ENCODE results near the gene GP9.

Gene GP9

DNA sequence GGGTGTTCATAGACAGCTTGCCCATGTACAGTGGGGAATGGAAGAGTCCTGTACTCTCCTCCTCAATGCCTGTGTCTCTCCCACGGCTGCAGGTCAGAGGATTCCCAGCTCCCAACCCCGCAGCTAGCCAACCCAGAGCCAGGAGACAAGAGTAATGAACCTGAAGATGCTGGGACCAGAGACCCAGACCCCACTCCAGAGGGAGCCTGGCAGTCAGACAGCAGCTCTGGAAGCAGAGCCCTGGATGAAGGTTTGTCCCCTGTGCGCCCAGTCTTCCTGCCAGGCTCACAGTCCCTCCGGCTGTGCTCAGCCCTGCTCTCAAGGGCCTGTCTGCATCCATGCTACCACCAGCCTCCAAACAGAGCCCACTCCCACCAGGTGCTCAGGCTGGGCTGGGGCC, 30.0 kb upstream of the GP9 start:
- no peak for DNase-seq

GRCh38 chr3:129031476-129032215, 28.9 kb upstream of the GP9 start:
- DNase-seq: no peak

GRCh38 chr3:129032716-129033115, 27.9 kb upstream of the GP9 start:
- no peak for DNase-seq

- no peak for DNase-seq
Measured at GRCh38 chr3:129033151-129033550, 27.4 kb upstream of the GP9 start.

DNA sequence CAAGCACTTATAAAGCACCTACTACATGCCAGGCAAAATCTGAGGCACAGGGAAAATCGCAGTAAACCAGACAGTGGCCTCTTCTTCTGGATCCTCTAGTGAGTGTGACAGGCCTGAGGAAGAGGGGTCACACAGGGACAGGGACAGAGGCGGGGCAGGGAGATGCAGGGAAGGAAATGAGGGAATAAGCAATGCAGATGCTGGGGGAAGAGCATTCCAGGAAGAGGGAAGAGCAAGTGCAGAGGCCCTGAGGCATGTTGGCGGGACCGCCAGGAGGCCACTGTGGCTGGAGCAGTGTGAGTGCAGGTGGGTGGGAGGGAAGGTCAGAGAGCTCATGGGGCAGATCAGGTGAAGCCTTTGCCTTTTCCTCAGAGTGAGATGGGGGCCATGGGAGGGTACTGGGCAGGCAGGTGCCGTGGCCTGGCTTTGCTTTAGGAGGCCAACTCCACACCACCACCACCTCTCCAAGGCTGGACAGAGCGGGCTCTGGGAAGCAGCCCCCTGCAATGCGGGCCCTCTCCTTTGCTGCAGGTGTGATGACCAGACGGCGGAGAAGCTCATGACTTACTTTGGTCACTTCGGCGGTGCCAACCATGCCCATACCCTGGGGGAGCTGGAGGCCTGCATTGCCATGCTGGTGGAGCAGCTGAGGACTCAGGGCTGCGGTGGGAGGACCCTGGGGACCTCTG, 26.8 kb upstream of the GP9 start:
- no peak for DNase-seq

- DNase-seq: no peak
Measured at GRCh38 chr3:129034642-129035041, 25.9 kb upstream of the GP9 start.

GRCh38 chr3:129035360-129036221, 25.0 kb upstream of the GP9 start:
- no peak for DNase-seq

DNA sequence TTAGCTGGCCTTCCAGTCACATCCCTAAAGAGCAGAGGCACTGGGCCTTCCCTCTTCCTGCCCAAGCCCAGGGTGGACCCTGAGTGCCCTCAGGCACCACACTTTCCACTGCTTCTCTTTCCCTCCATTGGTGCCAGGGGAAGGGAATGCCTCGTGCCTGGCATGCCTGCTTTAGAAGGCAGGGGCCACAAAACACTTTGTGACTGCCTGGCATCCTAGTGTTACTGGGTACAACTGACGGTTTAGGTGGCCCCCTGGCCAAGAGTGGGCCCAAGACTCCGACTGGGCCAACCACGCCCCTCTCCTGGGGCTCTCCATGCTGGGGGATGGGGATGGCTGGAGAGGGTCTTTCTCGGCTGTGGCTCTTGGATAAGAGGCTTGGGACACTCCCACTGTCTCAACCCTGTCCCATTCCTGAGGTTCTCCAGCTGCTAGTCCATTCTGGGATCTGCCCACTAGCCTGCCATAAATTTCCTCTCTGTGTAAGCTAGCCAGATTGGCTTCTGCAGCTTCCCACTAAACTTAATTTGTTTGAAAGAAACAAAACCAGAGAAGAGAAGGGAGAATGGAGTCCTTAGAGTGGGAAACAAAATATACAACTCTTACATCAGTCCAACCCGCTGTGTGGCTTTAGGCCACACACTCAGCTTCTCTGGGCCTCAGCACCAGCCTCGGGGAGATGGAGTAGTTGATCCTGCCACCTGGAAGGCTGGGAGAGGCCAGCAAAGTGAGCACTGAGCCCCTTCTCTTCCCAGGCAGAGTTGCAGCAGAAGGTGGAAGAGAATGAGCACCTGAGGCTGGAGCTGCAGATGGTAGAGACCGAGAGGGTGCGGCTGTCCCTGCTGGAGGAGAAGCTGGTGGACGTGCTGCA, 24.1 kb upstream of the GP9 start:
- DNase-seq: no peak

GRCh38 chr3:129037093-129037419, 23.5 kb upstream of the GP9 start:
- DNase-seq: no peak

DNA sequence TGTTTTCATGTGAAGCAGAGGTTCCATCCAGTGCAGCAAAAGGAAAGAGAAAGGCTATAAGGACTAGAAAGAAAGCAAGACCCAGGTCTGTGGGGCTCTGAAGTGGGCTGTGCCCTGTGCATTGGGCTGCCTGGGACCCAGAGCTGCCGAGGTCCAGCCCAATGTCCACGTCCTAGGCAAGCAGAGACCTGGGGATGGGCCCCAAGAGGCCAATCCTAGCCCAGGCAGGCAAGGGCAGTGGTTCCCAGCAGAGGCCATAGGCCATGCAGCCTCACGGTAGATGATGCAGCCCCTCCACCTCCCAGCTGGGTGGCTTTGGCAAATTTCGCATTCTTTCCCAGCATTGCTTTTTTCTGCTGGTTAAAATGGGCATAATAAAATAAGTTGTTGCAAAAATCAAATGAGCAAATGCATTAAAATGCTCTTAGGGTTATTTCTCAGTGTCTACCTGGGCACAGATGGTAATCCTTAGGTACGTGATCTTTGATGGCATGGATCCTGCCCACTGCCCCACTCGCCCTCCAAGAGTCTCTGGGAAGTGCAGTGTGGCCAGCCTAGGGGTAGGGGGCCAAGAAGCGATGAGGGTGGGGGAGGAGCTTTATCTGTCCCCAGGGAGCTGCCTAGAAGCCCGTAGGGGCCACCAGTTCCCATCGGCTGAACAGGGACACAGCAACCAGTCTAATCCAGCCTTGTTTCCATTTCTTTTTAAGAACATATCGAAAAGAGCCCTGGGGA, 22.3 kb upstream of the GP9 start:
- no peak for DNase-seq

- no peak for DNase-seq
Measured at GRCh38 chr3:129039271-129040038, 21.1 kb upstream of the GP9 start.

GRCh38 chr3:129040039-129040336, 20.6 kb upstream of the GP9 start:
- no peak for DNase-seq

- DNase-seq: no peak
Measured at GRCh38 chr3:129040579-129041300, 19.8 kb upstream of the GP9 start.

GRCh38 chr3:129045675-129046036, 14.9 kb upstream of the GP9 start:
- peak in 1 of 2 experiments; percentile 27 for DNase-seq

GRCh38 chr3:129046037-129046731, 14.4 kb upstream of the GP9 start:
- DNase-seq: no peak

GRCh38 chr3:129046732-129047552, 13.6 kb upstream of the GP9 start:
- DNase-seq: no peak

DNA sequence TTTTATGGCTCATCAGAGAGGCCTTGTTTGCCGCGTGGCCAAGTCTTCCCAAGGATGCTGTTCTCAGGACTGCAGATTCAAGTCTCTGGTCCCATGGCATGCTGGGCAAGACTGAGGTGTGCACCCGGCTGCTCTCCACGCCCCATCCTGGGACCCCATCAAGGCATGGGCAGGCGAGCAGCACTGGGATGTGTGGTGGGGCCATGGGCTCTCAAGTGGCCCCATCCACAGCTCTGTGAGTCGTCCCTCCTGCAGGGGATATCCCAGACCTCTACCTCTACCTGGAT, 13.1 kb upstream of the GP9 start:
- DNase-seq: no peak

GRCh38 chr3:129050556-129051295, 9.9 kb upstream of the GP9 start:
- DNase-seq: no peak

- DNase-seq: no peak
Measured at GRCh38 chr3:129051871-129052340, 8.7 kb upstream of the GP9 start.
